ENCODE results near the gene TDRD1.

Gene TDRD1

DNA sequence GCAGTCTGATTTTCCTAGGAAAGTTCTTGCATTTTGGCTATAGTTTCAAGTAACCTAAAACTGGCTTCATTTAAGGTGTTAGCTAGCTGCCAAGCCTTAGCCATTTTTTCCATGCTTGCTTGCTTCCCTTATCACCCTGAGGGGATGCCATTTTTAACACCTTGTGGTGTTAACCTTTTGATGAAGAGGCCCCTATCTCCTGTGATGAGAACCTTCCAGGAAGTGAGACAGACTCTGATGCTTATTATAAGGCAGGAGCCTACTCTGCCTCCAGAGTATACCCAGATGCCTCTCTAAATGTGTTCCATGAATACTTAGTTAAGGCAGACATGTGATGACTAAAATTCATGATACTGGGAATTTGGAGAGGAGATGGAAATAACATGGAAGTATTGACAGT lies 55.0 kb downstream of the TDRD1 start:
- DNase-seq = no peak

DNA sequence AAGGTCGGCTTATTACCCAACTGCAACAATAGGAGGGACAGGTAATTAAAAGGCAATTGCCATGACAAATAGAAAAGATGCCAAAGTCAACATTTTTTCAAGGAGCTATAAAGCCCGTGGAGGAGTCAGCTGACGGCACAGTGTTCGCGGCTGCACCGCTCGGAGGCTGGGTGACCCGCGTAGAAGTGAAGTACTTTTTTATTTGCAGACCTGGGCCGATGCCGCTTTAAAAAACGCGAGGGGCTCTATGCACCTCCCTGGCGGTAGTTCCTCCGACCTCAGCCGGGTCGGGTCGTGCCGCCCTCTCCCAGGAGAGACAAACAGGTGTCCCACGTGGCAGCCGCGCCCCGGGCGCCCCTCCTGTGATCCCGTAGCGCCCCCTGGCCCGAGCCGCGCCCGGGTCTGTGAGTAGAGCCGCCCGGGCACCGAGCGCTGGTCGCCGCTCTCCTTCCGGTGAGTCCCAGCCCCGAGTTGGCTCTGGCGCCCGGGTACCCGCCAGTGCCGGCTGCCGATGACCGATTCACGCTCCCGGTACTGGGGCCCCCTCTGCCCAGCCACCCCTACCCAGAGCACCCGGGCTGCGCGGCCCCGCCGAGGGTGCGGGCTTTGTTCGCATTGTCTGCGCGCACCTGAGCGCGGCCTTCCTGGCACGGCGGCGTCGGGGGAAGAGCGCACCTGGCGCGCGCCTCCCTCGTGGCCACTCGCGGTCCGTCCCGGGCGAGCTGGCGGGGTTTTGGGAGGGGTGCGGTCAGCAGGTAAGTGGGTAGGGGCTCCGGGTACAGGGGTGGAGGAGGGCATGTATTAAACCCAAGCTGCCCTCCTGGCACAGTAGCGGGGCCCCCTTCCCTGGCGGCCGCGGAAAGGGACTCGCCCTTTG lies 60.2 kb downstream of the TDRD1 start, which contains the start of gene VWA2:
Gene VWA2 (plus strand): TSS at position 138 of the 877 bp plus-strand sequence. CDS start 9,460 bp downstream, outside the sequence.
- DNase-seq = no peak

DNA sequence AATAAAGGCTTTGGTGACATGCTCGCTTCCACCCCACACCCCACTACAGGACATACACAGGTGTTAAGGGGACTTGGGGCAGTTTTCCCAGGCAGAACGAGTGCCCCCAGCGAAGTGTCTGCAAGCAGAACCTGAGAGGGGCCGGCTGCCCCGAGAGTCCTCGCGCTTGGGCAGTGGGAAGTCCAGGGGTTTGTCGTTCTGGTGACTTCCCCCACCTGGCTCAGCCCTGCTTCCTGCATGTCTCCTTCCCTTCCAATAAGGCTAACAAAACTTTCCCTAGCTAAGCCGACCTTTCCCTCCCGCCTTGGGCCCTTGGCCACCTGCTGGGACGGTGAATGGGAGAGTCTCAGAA lies 60.8 kb downstream of the TDRD1 start:
- DNase-seq = no peak

DNA sequence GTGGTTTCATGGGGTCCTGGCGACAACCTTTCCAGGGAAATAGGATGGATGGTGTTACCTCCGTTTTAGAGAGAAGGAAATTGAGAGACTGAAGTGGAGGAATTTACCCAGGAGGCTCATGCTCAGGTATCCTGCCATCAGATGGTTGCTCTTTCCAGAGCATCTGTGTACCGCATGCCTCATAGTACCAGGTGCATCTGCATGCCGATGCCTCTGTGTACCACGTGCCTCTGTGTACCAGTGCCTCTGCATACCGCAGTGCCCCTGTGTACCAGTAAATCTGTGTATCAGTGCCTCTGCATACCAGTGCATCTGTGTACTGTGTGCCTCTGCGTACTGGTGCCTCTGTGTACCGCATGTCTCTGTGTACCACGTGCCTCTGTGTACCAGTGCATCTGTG lies 63.1 kb downstream of the TDRD1 start:
- DNase-seq = no peak

DNA sequence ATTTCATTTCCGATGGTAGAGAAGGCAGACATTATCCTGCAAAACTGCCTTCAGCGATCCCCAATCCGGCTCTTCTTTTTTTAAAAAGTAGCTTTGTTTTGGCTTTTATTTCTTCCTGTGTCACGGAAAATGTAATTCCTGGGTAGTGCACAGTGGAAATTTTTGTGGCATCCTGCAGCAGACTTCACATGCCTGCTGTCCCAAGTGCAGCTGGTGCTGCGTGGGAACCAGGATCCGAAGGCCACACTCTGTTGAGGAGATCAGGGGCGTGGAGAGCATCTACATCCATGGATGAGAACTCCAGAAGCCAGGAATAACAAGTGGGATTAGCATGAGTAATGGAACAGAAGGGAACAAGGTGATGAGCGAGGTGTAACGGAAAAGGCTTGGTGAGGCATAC lies 64.5 kb downstream of the TDRD1 start:
- no peak for DNase-seq

DNA sequence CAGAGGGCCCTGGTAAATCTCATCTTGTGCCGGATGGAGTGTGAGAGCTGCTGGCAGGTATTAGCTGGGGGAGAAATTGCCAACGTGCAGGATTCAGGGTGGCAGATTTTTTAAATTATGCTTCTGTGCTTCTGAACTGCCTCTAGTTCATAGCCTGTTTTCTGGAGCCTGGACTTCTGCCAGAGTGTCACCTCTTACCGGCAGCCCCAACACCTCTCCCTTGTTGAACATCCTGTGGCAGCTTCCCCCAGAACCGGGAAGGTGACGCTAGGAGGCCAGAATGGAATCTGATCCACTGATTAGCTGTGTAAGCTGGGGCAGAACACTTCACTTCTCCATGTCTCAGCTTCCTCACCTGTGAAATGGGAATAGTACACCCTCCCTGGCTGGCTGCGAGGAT lies 65.0 kb downstream of the TDRD1 start:
- no peak for DNase-seq

DNA sequence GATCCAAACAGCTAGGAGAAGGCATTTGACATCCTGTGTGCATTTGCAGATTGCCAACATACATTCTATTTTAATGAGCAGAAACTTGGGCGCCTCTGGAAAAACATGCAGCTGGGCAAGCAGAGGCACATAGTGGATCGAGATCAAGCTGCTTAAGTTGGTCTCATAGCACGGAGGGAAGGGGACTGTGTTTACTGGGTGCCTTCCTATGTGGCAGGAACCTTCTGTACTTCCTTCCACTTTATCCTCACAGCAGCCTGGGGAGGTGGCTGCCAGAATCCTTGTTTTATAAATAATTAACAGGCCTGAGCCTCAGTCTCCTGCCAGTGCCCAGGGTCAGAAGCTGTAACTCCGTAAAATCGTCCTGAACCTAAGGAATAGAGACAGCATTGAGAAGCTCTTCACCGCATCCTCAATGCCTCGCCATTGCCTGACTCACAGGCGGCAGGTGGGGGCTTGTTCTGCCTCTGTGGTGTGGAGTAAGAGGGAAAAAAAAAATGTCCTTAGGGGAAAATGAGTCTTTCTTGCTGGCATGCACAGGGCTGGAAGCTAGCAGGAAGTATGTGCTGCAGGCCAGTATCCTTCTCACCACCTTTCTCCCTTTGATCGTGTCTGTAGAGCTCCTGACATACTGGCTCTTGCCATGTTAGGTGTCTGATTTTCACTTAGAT lies 66.1 kb downstream of the TDRD1 start:
- DNase-seq = no peak

DNA sequence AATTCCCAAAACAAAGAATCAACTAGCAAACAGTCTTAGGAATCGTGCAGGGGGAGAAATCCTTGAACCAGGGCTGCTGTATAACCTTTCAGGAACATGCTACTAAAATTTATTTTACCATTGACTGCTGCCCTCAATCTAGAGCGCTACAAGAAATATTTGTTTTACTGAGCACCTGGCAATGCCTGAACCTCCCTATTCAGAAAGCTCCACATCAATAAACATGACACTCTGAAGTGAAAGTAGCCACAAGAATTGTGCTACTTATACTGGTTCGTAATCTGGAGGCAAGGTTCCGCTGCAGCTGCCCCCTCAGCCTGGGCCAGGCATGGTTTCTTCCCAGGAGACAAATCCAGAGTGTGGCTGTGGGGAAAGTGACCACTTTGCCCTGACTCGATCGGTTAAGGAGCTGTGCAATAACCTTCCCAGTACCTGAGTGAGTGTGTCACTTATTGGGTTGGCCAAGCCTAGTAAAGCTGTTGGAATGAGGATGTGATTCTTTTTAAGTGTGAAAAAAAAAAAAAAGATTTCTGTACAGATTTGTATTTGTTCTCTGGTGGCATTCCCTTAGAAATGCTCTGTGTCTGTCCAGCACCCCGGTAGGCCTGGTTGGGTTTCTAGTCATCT lies 67.6 kb downstream of the TDRD1 start:
- no peak for DNase-seq

DNA sequence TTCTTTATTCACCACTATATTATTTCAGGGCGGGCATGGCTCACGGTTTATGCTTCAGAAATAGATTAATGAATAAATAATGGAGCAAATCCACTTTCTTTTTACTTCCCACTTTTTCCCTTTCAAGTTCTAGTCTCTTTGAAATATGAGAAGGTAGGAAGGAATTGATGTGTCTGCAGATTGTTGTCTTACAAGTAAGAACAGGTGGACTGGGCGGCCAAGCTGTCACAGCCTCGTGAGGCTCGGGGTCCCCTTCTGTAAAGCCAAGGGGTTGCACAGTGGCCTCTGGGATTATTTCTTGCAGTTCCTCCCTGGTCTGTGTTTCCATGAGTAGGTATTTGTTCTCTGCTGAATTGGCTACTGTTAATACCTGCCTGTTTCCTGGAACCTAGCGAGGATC lies 71.1 kb downstream of the TDRD1 start:
- no peak for DNase-seq

DNA sequence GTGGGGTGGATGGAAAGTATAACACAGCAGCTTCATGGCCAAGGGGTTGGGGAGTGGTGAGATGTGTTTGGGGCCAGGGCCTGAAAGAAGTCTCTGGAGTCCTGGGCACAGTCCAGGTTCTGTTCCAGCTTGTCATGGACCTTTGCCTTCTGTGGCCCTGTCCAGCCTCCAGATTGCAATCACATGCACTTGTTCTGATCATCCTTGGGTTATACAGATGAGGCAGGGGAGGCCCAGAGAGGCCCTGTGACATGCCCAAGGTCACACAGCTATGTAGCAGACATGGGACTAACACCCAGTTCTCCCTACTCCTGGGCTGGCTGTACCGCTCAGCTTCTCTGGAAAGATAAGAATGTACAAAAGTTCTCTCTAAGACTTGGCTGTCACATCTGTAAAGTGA lies 71.6 kb downstream of the TDRD1 start:
- no peak for DNase-seq

DNA sequence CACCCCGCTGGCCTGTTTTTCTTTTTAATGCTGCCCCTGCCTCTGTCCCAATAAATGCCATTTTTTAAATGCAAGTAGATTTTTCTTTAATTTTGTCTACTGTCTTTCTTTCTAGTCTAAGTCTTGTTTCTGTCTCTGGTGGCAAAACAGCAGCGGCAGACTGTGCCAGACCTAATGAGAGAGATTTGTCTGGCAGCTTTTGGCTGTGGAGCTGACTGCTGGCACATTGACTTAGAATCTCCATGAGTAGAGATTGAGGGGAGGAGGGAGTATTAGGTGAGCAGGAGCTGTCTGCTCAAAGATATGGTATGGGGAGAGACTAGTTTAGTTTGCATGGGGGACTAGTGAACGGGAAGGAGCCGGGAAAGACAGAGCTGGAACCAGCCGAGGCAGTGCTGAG lies 72.9 kb downstream of the TDRD1 start:
- no peak for DNase-seq

DNA sequence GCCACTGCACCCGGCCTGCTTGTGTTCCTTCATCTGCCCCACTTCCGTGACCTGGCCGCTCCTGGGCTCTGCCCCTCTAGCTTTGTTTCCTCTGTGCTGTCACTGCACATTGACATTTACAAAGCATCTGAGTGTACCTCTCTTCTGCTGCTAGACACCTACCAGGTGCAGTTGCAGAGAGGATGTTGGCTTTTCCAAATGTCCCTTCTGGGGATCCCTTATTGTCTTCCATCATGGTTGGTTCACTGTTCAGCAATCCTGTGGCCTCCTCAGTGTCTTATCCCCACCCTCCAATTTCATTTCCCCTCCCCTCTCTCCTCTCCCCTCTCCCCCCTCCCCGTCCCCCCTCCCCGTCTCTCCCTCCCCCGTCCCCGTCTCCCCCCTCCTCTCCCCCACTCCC lies 73.7 kb downstream of the TDRD1 start:
- no peak for DNase-seq

DNA sequence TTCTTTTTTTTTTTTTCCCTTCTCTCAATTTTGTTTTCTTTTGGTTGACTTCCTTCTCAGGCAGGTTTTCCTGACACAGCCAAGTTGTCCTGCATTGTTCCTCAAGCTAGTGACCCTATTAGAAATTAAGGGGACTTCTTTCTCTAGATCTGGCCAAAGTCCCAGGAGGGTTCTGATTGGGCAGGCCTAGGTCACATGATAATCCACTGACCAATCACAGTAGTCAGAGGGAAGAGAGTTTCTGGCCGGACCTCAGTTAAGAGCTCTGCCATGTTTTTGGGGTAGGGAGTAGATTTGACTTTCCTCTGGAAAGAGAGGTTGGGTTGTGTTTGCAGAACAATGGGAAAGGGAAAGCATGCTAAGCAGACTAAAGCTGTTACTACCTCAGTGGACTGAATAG lies 76.1 kb downstream of the TDRD1 start:
- no peak for DNase-seq

DNA sequence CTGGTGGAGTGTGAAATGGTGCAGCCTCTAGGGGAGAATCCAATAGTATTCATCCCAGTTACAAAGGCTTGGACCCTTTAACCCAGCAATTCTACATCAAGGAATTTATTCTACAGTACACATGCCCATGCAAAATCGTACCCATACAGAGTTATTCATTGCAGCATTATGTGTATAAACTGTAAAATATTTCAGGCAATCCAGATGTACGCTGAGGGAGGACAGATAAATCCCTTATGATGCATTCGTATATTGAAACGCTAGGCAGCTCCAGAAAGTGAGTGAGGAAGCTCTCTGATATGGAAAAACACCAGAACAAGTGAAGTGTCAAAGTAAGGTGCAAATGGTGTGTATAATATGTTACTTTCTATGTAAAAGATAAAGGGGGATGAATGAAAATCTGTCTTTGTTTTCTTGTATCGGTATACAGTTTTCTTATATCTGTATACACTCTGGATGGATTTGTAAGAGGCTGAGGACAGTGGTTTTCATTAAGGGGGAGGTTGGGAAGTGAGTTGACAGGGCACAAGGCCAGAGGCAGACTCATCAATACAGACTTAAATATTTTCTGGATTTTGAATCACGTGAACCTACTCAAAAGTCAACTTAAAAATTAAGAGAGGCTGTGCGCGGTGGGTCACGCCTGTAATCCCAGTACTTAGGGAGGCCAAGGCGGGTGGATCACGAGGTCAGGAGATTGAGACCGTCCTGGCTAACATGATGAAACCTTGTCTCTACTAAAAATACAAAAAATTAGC lies 77.0 kb downstream of the TDRD1 start:
- no peak for DNase-seq

DNA sequence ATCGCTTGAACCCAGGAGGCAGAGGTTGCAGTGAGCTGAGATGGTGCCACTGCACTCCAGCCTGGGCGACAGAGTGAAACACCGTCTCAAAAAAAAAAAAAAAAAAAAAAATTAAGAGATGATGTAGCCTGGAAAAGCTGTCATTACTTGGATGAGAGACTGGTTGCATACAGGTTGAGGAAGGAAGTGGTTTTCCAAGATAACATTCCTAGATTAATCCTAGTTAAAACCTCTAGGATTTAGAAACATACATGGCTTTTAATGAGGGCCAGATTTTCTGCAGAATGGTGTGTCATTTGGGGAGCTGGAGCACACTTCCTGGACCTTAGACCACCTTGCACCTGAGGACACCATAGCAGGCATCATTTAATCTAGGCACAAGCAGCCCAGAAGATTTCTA lies 77.7 kb downstream of the TDRD1 start:
- DNase-seq = no peak

DNA sequence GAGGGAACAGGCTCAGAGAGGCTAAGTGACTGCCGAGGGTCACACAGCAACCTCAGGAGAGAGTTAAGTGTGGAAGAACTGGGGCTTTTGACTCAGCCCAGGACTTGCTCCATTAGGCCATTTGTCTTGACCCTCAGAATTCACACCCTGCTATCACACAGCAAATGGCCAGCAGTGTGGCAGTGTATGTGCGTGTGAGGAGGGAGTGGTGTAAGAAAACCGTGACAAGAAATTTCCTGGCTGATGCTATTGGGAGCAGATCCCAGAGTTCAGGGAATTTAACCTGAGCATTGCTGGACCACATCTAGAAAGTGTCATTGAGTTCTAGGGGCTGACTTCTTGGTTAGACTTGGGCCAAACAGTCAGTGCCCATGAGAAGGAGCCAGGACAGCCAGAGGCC lies 78.3 kb downstream of the TDRD1 start:
- DNase-seq = no peak

DNA sequence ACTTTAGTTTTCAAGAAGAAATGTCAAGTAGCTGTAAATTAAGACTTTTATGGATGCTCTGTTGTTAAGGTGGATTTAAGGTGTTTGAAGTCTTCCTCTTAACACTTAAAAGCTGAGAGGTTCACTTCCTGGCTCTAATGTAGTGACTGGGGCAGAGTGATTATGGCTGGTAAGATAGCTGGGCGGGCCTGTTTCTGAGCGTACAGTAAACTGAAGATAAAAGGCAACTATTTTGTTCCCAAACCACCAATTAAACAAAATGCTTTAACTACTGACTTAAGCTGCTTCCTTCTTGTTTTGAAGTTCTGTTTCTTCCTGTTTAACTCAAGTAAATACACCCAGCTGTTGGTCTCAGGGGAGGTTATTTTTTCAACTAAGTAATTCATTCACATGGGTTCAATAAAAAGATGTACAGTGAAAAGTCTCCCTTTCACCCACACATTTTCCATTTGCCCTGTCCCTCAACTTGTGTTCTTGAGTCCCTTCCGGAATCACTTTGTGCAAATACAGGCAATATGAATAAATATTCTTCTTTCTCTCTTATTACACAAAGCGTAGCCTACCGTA lies 79.2 kb downstream of the TDRD1 start:
- no peak for DNase-seq

DNA sequence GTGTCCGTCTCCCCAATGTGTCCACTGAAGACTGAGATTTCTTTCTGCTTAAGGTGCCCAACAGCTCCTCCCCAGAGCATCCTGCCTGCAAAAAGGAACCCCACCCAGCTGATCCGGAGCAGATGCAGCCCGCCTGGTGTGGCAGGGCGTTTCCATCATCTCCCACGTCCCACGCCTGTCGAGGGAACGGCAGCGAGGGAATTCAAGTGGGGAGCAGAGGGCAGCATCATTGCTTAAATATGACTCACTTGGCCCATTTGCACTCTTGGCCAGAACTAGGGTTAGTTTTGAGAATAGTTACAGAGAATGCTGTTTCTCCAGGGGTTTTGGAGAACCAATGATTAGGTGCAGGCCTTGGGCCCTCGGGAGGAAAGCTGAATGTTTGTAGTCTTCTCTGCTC lies 80.7 kb downstream of the TDRD1 start:
- no peak for DNase-seq

DNA sequence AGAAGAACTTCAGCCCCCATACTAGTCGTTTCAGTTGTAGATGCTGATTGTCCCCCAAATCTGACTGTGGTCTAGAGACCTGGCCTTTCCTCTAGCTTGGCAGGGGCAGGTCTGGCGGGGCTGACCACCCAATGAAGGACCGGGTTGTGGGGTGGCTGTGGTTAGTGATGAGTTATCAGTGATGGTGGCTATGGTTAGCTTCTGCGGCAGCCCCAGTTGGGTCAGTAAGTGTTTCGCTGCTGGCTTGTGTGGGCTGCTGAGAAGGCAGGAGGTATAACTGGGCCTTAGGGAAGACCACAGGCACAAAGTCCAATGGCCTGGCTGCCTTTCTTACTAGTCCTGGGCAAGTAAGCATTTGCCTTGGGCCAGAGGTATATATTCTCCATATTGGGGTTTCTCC lies 81.2 kb downstream of the TDRD1 start:
- DNase-seq = no peak

DNA sequence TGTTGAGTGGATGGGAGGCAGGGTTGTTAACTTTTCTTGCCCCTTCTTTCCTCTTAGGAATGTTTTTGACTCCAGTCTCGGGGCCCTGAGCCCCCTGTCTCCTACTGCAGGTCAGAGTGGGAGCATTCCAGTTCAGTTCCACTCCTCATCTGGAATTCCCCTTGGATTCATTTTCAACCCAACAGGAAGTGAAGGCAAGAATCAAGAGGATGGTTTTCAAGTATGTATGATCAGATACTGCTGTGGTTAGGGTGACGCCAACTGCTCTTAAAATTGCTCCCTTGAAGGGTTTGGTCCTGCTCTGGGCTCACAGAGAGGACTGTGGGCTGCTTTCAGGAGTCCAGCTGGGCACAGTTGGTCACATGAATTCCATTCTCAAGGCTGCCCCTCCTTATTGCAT lies 81.9 kb downstream of the TDRD1 start:
- DNase-seq = no peak

DNA sequence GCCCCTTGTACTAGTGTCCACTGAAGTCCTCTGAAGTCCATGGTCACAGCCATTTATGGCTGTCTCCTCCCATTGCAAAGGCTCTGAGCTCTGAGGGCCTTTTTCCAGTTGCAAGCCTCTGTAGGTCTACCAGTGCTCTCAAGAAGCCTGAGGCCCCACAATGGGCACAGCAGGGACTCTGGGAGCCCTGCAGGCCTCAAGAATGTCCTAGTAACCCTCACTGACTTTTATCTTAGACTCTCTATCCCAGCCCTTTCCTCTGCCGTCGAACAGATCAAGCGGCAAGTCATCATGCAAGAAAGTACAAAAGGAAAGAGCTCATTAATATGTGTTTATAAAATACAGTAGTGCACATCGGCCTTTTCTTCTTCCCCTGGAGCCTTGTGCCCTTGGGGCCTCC lies 83.3 kb downstream of the TDRD1 start:
- no peak for DNase-seq

DNA sequence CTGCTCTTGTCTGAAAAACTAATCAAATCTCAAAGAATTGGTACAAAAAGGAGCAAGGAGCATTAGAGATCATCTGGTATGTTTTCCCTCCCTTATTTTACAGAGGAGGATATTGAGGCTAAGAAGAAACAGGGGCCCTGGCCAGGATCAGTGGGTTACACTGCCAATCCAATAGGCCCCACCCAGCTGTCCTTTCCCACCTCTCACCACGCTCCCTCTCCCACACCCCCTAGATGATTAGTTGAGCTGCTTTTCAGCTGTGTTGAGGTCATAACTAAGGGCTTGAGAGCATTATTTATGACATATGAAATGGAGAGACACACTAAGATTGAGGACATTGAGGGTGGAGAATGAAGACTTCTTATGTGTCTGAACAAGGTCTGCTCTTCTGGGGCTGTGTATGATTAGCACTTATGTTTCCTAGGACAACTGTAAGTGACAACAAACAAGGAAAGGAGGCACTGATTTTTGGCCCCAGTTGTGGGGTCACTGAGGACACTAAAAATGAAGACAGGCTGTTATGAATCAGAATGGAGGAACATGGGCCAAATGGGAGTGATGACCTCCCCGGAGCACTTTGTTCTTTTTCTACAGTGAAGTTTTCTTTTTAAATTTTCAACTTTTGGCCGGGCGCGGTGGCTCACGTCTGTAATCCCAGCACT lies 86.4 kb downstream of the TDRD1 start:
- no peak for DNase-seq

DNA sequence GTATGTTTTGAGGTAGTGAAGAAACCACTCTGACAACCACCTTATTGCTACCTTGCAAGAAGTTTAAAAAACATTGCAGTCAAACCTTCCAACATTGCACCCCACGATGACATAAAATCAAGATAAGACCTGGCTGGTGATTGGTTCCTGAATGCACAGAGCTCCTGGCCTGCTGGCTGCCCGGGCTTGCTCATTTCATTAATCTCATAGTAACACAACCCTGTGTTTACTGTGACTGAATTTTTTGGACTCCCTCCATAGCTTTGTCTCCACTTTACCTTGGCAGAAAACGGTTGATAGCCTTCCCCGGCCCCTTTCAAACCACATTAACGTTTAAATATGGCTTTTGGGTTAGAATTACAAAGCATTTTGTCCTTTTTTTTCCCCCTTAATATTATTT lies 87.4 kb downstream of the TDRD1 start:
- DNase-seq = peak; percentile 57

Measured in NCI-H1694 treated with DMSO at 0.1 percent for 48 hours (cell line).